Mucosa of rectum (tissue), 2 donors: ENCODE results near the gene SMCO4.
"Not testable (repeated sequence)": the region's sequence is repeated elsewhere in the genome, so short reads cannot be mapped to it uniquely, and the experiment has no call there.

Experiments
- H3K27ac ChIP-seq, 2 donors: one replicate each; pipeline ENCODE4 v1.7.0; 2013; ENCODE audit warnings: inconsistent platforms in 2 of 2, low read depth in 2 of 2, low read length in 2 of 2
- H3K27me3 ChIP-seq, 2 donors: one replicate each; pipeline ENCODE4 v1.7.0; 2013; ENCODE audit warnings: low read length in 2 of 2; ENCODE audit not compliant: control insufficient read depth in 2 of 2, insufficient read depth in 2 of 2
- H3K36me3 ChIP-seq, 2 donors: one replicate each; pipeline ENCODE4 v1.7.0; 2013; ENCODE audit warnings: low read length in 2 of 2; ENCODE audit not compliant: control insufficient read depth in 2 of 2, insufficient read depth in 2 of 2
- H3K4me1 ChIP-seq, 2 donors: one replicate each; pipeline ENCODE4 v1.7.0; 2013; ENCODE audit warnings: low read length in 2 of 2, mild to moderate bottlenecking in 1 of 2; ENCODE audit not compliant: control insufficient read depth in 2 of 2, insufficient read depth in 2 of 2
- H3K4me3 ChIP-seq, 2 donors: one replicate each; pipeline ENCODE4 v1.7.0; 2013; ENCODE audit warnings: low read length in 2 of 2
- H3K9ac ChIP-seq, 2 donors: one replicate each; pipeline ENCODE4 v1.7.0; 2013; ENCODE audit warnings: low read length in 2 of 2, low read depth in 1 of 2, mild to moderate bottlenecking in 1 of 2
- H3K9me3 ChIP-seq, 2 donors: one replicate each; pipeline ENCODE4 v1.7.0; 2013; ENCODE audit warnings: low read length in 2 of 2; ENCODE audit not compliant: control insufficient read depth in 2 of 2
- donor health status: healthy.
- donor health status: Normal muscosa, but diverticular disease.

SMCO4 gene, protein sequence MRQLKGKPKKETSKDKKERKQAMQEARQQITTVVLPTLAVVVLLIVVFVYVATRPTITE

DNA sequence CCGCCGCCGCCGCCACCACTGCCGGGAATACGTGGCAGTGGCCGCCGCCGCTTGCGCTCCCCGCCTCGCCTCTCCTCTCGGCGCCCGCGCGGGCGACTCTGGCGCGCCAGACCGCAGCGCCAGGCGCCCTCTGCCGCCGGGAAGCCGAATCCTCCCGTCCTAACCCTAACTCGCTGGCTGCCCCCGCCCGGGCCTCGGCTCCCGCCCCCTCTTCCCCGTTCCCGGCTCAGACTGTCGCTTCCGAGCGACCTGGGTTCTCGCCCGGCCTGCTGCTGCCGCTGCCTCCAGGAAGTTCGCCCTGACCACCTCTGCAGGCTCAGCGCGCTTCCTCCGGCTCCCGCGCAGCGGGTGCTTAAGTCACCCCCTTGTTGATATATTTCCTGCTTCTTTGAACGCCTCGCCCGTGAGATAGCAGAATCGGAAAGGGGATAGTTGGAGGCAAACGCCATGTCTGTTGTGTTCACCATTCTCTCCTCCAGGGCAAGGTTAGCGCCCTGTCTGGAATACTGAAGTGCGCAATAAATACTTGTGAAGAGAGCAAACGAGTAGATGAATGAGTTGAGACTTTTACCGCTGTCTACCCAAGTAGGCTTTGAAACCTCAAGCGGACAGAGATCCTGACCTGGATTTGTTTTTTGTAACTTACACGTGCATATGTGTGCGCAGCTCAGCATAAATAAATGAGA, at the start of gene SMCO4:
Gene SMCO4, minus strand, starts transcription at position 100 of the 686 bp plus-strand sequence. CDS start 64,202 bp downstream, outside the sequence.
- Histone ChIP-seq H3K27me3 (no peaks in the 10 kb centered on the region), H3K9ac (peak within 1 kb of the TSS; percentile 73 to 78), H3K4me1 (peaks cover 9 to 12% of the 10 kb centered on the region in 2 donors), H3K9me3 (no peaks in the 10 kb centered on the region), H3K36me3 (no peaks in the 10 kb centered on the region), H3K4me3 (peak within 1 kb of the TSS; percentile 68 to 89), H3K27ac (peak within 1 kb of the TSS; percentile 69 to 71)

DNA sequence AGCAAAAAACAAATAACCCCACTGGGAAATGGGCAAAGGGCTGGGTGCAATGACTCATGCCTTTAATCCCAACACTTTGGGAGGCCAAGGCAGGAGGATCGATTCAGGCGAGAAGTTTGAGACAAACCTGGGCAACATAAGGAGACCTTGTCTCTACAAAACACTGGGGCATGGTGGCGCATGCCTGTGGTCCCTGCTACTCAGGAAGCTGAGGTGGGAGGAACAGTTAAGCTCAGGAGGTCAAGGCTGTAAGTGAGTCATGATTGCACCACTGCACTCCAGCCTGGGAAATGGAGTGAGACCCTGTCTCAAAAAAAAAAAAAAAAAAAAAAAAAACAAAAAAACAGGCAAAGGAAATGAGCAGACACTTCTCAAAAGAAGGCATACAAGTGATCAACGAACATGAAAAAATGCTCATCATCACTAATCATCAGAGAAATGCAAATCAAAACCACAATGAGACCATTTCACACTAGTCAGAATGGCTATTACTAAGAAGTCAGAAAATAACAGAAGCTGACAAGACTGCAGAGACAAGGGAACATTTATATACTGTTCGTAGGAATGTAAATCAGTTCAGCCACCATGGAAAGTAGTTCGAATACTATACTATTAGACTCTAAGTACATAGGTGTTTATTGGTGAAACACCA, 48.2 kb upstream of the SMCO4 start:
- H3K4me1 ChIP-seq, result peaks cover 9 to 18% of the 10 kb centered on the region in 2 donors
- H3K4me3 ChIP-seq, result no peak overlapping the region
- H3K9ac ChIP-seq, result no peak overlapping the region
- H3K9me3 ChIP-seq, result no peaks in the 10 kb centered on the region
- no peak overlapping the region for H3K27ac ChIP-seq
- no peaks in the 10 kb centered on the region for H3K27me3 ChIP-seq
- no peaks in the 10 kb centered on the region for H3K36me3 ChIP-seq

DNA sequence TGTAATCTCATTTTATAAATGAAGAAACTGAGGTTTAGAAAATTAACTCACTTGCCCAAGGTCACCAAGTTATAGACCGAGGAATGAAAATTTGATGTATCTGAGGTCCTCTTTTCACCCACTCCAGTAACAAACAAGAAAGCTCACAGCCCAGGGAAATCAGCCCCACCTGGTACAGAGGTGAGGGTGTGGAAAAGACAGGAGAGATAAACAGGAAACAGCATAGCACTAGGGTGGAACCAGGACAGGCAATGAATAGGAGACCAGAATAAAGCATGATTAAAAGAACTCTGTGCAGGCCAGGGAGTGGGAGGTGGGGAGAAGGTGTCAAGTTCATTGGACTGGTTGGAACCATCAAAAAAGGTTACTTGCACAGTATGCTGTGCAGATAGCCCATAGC, 46.2 kb upstream of the SMCO4 start:
- peaks cover 9 to 18% of the 10 kb centered on the region in 2 donors for H3K4me1 ChIP-seq

DNA sequence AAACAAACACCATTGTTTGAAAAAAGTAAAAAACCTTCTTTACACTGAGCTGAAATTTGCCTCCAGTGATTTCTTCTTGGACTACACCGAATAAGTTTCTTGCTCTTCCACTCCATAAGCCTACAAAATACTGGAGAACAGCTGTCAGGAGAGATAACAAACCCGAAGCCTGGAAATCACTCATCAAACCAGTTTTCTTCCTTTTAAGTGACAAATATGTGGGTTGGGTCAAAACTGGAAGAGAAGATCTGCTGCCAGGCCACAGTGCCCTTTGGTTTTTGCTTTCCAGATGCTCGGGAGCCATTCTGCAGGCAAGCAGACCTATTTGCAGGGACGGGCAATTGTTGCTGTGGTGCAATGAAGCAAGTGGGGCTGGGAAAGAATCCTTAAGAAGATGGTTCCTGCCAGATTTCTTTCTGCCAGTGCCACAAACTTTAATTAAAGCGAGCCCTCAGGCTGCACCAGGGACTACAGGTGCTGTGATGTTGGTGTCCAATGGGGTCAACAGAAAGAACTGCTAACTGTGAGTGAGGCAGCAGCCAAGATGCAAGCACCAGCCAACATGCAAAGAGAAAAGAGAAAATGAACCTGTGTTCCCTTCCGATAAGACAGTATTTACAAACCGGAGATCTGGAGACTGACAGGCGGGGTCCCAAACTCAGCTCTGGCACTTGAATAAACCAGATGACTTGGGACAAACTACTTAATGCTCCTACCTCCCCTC, 44.8 kb upstream of the SMCO4 start:
- H3K36me3 ChIP-seq, result no peaks in the 10 kb centered on the region
- no peak overlapping the region for H3K4me3 ChIP-seq
- no peaks in the 10 kb centered on the region for H3K27me3 ChIP-seq
- H3K4me1 ChIP-seq, result peaks cover 9 to 18% of the 10 kb centered on the region in 2 donors
- H3K9ac ChIP-seq, result no peak overlapping the region
- no peak overlapping the region for H3K27ac ChIP-seq
- H3K9me3 ChIP-seq, result no peaks in the 10 kb centered on the region

More for the DNA sequence above, 46.2 kb upstream of the SMCO4 start:
- Histone ChIP-seq H3K4me3 (no peak overlapping the region), H3K9me3 (no peaks in the 10 kb centered on the region), H3K27me3 (no peaks in the 10 kb centered on the region), H3K9ac (no peak overlapping the region), H3K27ac (peak overlapping the region; percentile 69 to 79), H3K36me3 (no peaks in the 10 kb centered on the region)

DNA sequence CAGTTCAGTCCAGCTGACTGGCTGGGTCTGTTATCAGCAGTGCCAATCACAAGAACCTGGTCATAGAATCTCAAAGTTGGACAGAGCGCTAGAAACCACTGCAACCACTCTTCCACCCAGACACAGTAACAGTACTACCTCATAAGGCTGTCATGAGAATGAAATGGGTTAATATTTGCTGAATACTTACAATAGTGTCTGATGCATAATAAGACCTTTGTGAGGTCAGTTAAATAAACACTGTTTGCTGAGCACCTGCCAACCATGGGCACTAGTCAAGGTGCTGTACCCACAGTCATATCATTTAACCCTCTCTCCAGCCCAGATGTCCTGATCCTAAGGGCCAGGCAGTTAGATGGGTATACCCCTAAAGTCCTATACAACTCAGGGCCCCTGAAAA, 44.2 kb upstream of the SMCO4 start:
- not testable (repeated sequence) for H3K4me3 ChIP-seq, H3K27ac ChIP-seq, H3K9me3 ChIP-seq, H3K9ac ChIP-seq, H3K27me3 ChIP-seq, H3K36me3 ChIP-seq
- H3K4me1 ChIP-seq, result peaks cover 9 to 18% of the 10 kb centered on the region in 2 donors

DNA sequence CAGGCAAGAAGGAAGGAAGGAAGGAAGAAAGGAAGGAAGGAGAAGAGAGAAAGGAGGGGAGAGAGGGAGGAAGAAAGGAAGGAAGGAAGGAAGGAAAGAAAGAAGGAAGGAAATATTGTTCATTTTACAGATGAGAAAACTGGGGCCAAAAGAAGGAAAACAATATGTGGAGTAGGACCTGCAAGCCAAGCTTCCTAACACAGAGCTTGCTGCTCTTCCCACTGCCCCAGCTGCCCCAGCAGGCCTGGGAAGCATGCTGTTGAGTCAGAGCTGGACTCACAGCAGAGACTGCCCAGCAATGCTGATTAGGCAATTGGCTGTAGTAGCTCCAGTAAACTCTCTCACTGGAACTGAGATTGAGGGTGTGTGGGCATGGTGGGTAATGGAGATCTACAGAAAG, 42.6 kb upstream of the SMCO4 start:
- Histone ChIP-seq H3K9me3 (no peaks in the 10 kb centered on the region), H3K9ac (no peak overlapping the region), H3K27me3 (no peaks in the 10 kb centered on the region), H3K36me3 (no peaks in the 10 kb centered on the region), H3K4me3 (no peak overlapping the region), H3K27ac (no peak overlapping the region), H3K4me1 (peaks cover 9 to 18% of the 10 kb centered on the region in 2 donors)

DNA sequence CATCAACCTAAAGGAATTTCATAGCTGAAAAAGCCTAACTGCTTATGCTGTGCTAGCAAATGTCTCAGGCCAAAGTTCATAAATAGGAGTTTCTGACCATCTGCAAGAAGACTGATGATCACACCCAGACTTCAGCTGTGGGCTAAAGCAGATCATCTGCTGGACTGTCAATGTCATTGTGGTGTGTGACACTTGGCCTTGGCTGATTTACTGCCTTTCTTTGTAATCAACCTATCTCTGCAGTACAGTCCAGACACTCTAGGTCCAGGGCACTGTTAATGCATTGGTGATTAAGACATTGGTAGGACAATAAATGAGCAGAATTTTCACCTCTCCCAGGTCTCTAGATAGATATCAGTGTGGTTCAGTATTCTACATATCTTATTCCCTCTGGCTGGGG, 40.3 kb upstream of the SMCO4 start:
- H3K36me3 ChIP-seq, result no peaks in the 10 kb centered on the region

DNA sequence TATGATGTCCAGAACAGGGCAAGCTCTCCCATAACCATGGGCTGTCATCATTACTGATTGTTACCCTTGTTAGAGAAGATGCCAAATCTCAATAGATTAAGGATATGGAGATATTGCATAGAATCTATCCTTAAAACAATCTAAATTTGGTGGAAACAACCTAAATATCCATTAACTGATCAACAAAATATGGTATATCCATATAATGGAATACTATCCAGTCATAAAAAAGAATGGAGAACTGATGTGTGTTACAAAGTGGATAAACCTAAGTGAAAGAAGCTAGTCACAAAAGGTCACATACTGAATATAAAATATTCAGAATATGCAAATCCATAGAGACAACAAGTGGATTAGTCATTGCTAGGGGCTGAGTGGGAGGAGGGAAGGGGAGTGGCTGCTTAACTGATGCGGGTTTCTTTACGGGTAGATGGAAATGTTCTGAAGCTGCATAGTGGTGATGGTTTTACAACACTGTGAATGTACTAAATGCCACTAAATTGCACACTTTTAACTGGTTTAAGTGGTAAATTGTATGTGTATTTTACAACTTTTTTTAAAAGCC, 36.1 kb upstream of the SMCO4 start:
- Histone ChIP-seq H3K4me3 (no peak overlapping the region), H3K9me3 (no peaks in the 10 kb centered on the region), H3K27me3 (no peaks in the 10 kb centered on the region), H3K9ac (no peak overlapping the region), H3K36me3 (no peaks in the 10 kb centered on the region), H3K27ac (no peak overlapping the region), H3K4me1 (no peaks in the 10 kb centered on the region)

More for the DNA sequence above, 40.3 kb upstream of the SMCO4 start:
- Histone ChIP-seq H3K9me3 (no peaks in the 10 kb centered on the region), H3K27me3 (no peaks in the 10 kb centered on the region), H3K4me1 (peaks cover 0 to 6% of the 10 kb centered on the region in 2 donors), H3K4me3 (no peak overlapping the region), H3K27ac (no peak overlapping the region), H3K9ac (no peak overlapping the region)

DNA sequence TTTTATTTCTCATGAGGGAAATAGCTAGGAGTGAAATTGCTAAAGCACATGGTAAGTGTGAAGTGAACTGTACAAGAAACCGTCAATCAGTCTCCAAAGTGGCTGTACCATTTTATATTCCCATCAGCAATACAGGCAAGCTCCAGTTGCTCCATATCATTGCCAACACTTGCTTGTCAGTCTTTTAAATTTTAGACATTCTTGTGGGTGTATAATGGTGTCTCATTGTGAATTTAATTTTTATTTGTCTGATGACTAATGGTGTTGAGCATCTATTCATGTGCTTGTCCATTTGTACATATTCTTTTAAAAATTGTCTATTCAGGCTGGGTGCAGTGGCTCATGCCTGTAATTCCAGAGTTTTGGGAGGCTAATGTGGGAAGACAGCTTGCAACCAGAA, 34.1 kb upstream of the SMCO4 start:
- no peaks in the 10 kb centered on the region for H3K4me1 ChIP-seq
- H3K36me3 ChIP-seq, result no peaks in the 10 kb centered on the region
- H3K4me3 ChIP-seq, result no peak overlapping the region
- H3K9ac ChIP-seq, result no peak overlapping the region
- no peaks in the 10 kb centered on the region for H3K27me3 ChIP-seq
- H3K27ac ChIP-seq, result no peak overlapping the region
- H3K9me3 ChIP-seq, result no peaks in the 10 kb centered on the region

DNA sequence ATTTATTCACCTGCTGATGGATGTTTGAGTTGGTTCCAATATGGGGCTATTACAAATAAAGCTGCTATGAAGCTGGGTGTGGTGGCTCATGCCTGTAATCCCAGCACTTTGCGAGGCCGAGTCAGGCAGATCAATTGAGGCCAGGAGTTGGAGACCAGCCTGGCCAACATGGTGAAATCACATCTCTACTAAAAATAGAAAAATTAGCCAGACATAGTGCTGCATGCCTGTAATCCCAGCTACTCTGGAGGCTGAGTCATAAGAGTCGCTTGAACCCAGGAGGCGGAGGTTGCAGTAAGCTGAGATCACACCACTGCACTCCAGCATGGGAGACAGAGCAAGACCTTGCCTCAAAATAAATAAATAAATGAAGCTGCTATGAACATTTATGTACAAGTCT, 33.7 kb upstream of the SMCO4 start:
- H3K27me3 ChIP-seq, H3K4me3 ChIP-seq, H3K9me3 ChIP-seq, H3K9ac ChIP-seq, H3K4me1 ChIP-seq, H3K36me3 ChIP-seq, H3K27ac ChIP-seq: not testable (repeated sequence)
